Neural progenitor cell (in vitro differentiated cells): Measurements from ENCODE around the gene PPP5C.

Experiments
- EZH2 ChIP-seq: fragments of 200-600 bp; sonication (generic); IDR thresholded peaks from 2 replicates; pipeline ENCODE4 v1.6.1; 2017; ENCODE audit warnings: antibody characterized with exemption, mild to moderate bottlenecking, moderate library complexity
- EZH2phosphoT487 ChIP-seq: fragments of 200-600 bp; sonication (generic); IDR thresholded peaks from 2 replicates; pipeline ENCODE4 v1.6.1; 2017; ENCODE audit warnings: antibody characterized with exemption
- TF ChIP-seq, protein P1 (sequence below): fragments of 200-600 bp; sonication (generic); IDR thresholded peaks from 2 replicates; pipeline ENCODE4 v1.5.1; 2017; ENCODE audit warnings: antibody characterized with exemption, mild to moderate bottlenecking

DNA sequence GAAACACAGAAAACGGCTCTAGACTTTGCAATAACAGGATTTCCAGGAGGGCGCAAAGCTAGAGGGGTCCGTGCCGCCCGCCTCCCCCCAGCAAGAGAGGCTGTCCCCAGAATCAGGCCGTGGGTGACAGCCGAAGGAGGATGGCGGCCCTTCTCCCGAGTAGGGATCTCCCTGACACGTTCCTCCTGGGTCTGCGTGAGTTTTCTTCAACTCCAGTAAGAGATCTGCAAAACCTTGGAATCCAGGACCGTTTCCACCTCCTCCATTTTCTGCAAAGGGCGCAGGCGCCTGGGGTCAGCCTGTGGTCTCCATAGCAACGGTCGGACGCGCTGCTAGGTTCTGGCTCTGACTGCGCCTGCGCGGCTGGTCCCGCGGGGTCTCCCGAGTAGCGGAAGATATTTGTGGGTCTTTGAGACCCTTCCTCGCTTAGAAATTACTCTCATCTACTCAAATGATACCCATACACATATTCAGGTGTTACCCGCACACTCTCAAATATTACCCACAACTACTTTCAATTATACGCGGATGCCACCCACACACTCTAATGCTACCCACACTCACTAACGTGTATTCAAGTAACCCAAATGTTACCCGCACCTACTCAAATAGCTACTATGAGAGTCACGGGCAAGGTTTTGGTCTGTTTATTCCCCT is 79.7 kb downstream of the PPP5C start:
- TF ChIP-seq, protein P1, sequence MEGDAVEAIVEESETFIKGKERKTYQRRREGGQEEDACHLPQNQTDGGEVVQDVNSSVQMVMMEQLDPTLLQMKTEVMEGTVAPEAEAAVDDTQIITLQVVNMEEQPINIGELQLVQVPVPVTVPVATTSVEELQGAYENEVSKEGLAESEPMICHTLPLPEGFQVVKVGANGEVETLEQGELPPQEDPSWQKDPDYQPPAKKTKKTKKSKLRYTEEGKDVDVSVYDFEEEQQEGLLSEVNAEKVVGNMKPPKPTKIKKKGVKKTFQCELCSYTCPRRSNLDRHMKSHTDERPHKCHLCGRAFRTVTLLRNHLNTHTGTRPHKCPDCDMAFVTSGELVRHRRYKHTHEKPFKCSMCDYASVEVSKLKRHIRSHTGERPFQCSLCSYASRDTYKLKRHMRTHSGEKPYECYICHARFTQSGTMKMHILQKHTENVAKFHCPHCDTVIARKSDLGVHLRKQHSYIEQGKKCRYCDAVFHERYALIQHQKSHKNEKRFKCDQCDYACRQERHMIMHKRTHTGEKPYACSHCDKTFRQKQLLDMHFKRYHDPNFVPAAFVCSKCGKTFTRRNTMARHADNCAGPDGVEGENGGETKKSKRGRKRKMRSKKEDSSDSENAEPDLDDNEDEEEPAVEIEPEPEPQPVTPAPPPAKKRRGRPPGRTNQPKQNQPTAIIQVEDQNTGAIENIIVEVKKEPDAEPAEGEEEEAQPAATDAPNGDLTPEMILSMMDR: no peak
- no peak for TF ChIP-seq EZH2phosphoT487
- no peak for TF ChIP-seq EZH2
